Measurements from ENCODE around the gene PTTG1IP. TPM values are rescaled to one million over a fixed set of nuclear protein-coding genes. Genes with fewer than 3 reads are reported as not detected.

The PTTG1IP gene
- total and polyA plus RNA-seq, 7 donors: 49.7 to 208 (median 158) TPM

- no peaks in the 10 kb centered on the region for H3K36me3 ChIP-seq
- no peak for DNase-seq
- H3K27ac ChIP-seq: no peak overlapping the region
- TF ChIP-seq, protein P1, sequence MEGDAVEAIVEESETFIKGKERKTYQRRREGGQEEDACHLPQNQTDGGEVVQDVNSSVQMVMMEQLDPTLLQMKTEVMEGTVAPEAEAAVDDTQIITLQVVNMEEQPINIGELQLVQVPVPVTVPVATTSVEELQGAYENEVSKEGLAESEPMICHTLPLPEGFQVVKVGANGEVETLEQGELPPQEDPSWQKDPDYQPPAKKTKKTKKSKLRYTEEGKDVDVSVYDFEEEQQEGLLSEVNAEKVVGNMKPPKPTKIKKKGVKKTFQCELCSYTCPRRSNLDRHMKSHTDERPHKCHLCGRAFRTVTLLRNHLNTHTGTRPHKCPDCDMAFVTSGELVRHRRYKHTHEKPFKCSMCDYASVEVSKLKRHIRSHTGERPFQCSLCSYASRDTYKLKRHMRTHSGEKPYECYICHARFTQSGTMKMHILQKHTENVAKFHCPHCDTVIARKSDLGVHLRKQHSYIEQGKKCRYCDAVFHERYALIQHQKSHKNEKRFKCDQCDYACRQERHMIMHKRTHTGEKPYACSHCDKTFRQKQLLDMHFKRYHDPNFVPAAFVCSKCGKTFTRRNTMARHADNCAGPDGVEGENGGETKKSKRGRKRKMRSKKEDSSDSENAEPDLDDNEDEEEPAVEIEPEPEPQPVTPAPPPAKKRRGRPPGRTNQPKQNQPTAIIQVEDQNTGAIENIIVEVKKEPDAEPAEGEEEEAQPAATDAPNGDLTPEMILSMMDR (IDR thresholded peaks at IDR 0.05): no peak
- TF ChIP-seq POLR2A (IDR thresholded peaks at IDR 0.05) (no peak), EP300 (IDR thresholded peaks at IDR 0.05) (no peak), POLR2AphosphoS5 (IDR thresholded peaks at IDR 0.05) (no peak)
- H3K27me3 ChIP-seq: peaks cover 0 to 11% (median 0%) of the 10 kb centered on the region in 3 donors
- no peak overlapping the region for H3K4me3 ChIP-seq
- H3K4me1 ChIP-seq: no peaks in the 10 kb centered on the region
- WGBS, 2 donors: 91% methylated on average over 44 of the region's 44 CpGs
- intact Hi-C loops (cut with DNase I): no loop called here
- no peaks in the 10 kb centered on the region for H3K9me3 ChIP-seq
These were observed 12.9 kb upstream of the PTTG1IP start for GRCh38 chr21:44886113-44887075.

- no peaks in the 10 kb centered on the region for H3K9me3 ChIP-seq
- TF ChIP-seq, protein P1 (IDR thresholded peaks at IDR 0.05): no peak
- TF ChIP-seq POLR2AphosphoS5 (IDR thresholded peaks at IDR 0.05) (no peak), EP300 (IDR thresholded peaks at IDR 0.05) (no peak), POLR2A (IDR thresholded peaks at IDR 0.05) (no peak)
- no peak overlapping the region for H3K4me3 ChIP-seq
- peaks cover 0 to 5% (median 0%) of the 10 kb centered on the region in 3 donors for H3K27me3 ChIP-seq
- WGBS, 2 donors: 67 to 77% methylated on average over 11 of the region's 11 CpGs
- DNase-seq: no peak
- H3K36me3 ChIP-seq: no peaks in the 10 kb centered on the region
- H3K4me1 ChIP-seq: no peaks in the 10 kb centered on the region
- no peak overlapping the region for H3K27ac ChIP-seq
- intact Hi-C loops (cut with DNase I): no loop called here
These were observed 12.1 kb upstream of the PTTG1IP start for GRCh38 chr21:44885615-44886014.

- peak; percentile 58 for DNase-seq
- intact Hi-C loops (cut with DNase I): no loop called here
- Histone ChIP-seq H3K4me1 (no peaks in the 10 kb centered on the region), H3K27me3 (no peaks in the 10 kb centered on the region), H3K4me3 (no peak overlapping the region), H3K9me3 (no peaks in the 10 kb centered on the region), H3K36me3 (no peaks in the 10 kb centered on the region), H3K27ac (no peak overlapping the region)
- 66 to 68% methylated on average over 7 of the region's 7 CpGs for whole genome bisulfite sequencing, 2 donors
- TF ChIP-seq, protein P1 (IDR thresholded peaks at IDR 0.05): no peak
- no peak for TF ChIP-seq POLR2A (IDR thresholded peaks at IDR 0.05)
- no peak for TF ChIP-seq POLR2AphosphoS5 (IDR thresholded peaks at IDR 0.05)
- TF ChIP-seq EP300 (IDR thresholded peaks at IDR 0.05): no peak
These were observed 10.6 kb upstream of the PTTG1IP start for GRCh38 chr21:44884097-44884496.

- no peak for DNase-seq
- no peaks in the 10 kb centered on the region for H3K4me1 ChIP-seq
- H3K4me3 ChIP-seq: no peak overlapping the region
- H3K9me3 ChIP-seq: no peaks in the 10 kb centered on the region
- WGBS, 2 donors: 92 to 93% methylated on average over 11 of the region's 11 CpGs
- H3K27me3 ChIP-seq: no peaks in the 10 kb centered on the region
- intact Hi-C loops (cut with DNase I): no loop called here
- H3K27ac ChIP-seq: no peak overlapping the region
- TF ChIP-seq POLR2AphosphoS5 (IDR thresholded peaks at IDR 0.05) (no peak), EP300 (IDR thresholded peaks at IDR 0.05) (no peak), POLR2A (IDR thresholded peaks at IDR 0.05) (no peak)
- TF ChIP-seq, protein P1 (IDR thresholded peaks at IDR 0.05): no peak
- no peaks in the 10 kb centered on the region for H3K36me3 ChIP-seq
These were observed 9.8 kb upstream of the PTTG1IP start for GRCh38 chr21:44883250-44883649.

Data from sigmoid colon (tissue), 7 donors.